Kidney glomerular epithelial cell (primary cell): Measurements from ENCODE around the gene PPIF.
A peak's percentile ranks its signal among the peaks of the same experiment; 100 is the strongest.
"Not testable (repeated sequence)": the region's sequence is repeated elsewhere in the genome, so short reads cannot be mapped to it uniquely, and the experiment has no call there.

Experiments
- DNase-seq: peaks from one replicate; lab custom pipeline; 2025; lab: John Stamatoyannopoulos, UW

The PPIF gene

GRCh38 chr10:79331709-79332108 is 15.6 kb upstream of the PPIF start:
- peak; percentile 83 for DNase-seq

GRCh38 chr10:79332610-79333315 is 14.5 kb upstream of the PPIF start:
- DNase-seq, result not testable (repeated sequence)

- DNase-seq, result no peak
Measured at GRCh38 chr10:79333513-79333912, 13.8 kb upstream of the PPIF start.

- no peak for DNase-seq
Measured at GRCh38 chr10:79334573-79334972, 12.7 kb upstream of the PPIF start.

GRCh38 chr10:79335094-79335469 is 12.2 kb upstream of the PPIF start:
- DNase-seq, result no peak

- no peak for DNase-seq
Measured at GRCh38 chr10:79335470-79336235, 11.6 kb upstream of the PPIF start.

GRCh38 chr10:79336276-79336675 is 11.0 kb upstream of the PPIF start:
- DNase-seq, result no peak

- no peak for DNase-seq
Measured at GRCh38 chr10:79336739-79337138, 10.5 kb upstream of the PPIF start.

- DNase-seq, result not testable (repeated sequence)
Measured at GRCh38 chr10:79337783-79338469, 9.3 kb upstream of the PPIF start.

- no peak for DNase-seq
Measured at GRCh38 chr10:79339266-79339665, 8.0 kb upstream of the PPIF start.

- DNase-seq, result no peak
Measured at GRCh38 chr10:79340646-79341244, 6.5 kb upstream of the PPIF start.

GRCh38 chr10:79342295-79342761 is 4.9 kb upstream of the PPIF start:
- no peak for DNase-seq

- DNase-seq, result no peak
Measured at GRCh38 chr10:79342811-79343561, 4.3 kb upstream of the PPIF start.

GRCh38 chr10:79344502-79345195 is 2.6 kb upstream of the PPIF start:
- no peak for DNase-seq

GRCh38 chr10:79345241-79346011 is 1.8 kb upstream of the PPIF start:
- no peak for DNase-seq

- DNase-seq, result no peak
Measured at GRCh38 chr10:79346012-79346340, 1.3 kb upstream of the PPIF start.

GRCh38 chr10:79346388-79347225 is 662 bp upstream of the PPIF start:
- DNase-seq, result no peak

- peak; percentile 34 for DNase-seq
Measured at GRCh38 chr10:79347894-79348639, 798 bp downstream of the PPIF start.

- DNase-seq, result no peak
Measured at GRCh38 chr10:79348640-79348988, 1.3 kb downstream of the PPIF start.
